CD4-positive, alpha-beta T cell (primary cell): ENCODE results near the gene YKT6. TPM values are rescaled to one million over a fixed set of nuclear protein-coding genes. Genes with fewer than 3 reads are reported as not detected.
"Not testable (repeated sequence)": the region's sequence is repeated elsewhere in the genome, so short reads cannot be mapped to it uniquely, and the experiment has no call there.

ENCODE experiments used
- ATAC-seq: fragments of 200-7000 bp; cut with Tn5 transposase; one replicate; pipeline ENCODE4 v1.10.0; 2022; ENCODE audit warnings: mild to moderate bottlenecking; ENCODE audit not compliant: poor library complexity
- CTCF ChIA-PET: fragments of 350-600 bp; sonication (Branson Sonifier 250); formaldehyde crosslinking; loops from one replicate; lab custom pipeline; 2021; ENCODE audit warnings: antibody characterized with exemption, inconsistent platforms; lab: Charles Lee
- POLR2A ChIA-PET: fragments of 350-600 bp; sonication (Branson Sonifier 250); formaldehyde crosslinking; loops from one replicate; lab custom pipeline; 2021; ENCODE audit warnings: antibody characterized with exemption, inconsistent platforms; lab: Charles Lee
- DNase-seq, 14 experiments: peaks; one replicate each; pipeline ENCODE4 v3.0.0-alpha.2; 2013 to 2020; ENCODE audit warnings: mixed read lengths in 2 of 14
- H3K27ac ChIP-seq, 2 donors: one replicate each; pipeline versions ENCODE4 v1.5.1 to v1.7.0; 2013; ENCODE audit warnings: low read length in 2 of 2, low read depth in 1 of 2, mild to moderate bottlenecking in 1 of 2
- H3K27me3 ChIP-seq, 2 experiments: 1 replicate in 1 of 2; 2 replicates in 1 of 2; pipeline versions ENCODE4 v1.6.1 to v1.7.0; 2013; ENCODE audit warnings: low read length in 2 of 2, control low read depth in 1 of 2, mild to moderate bottlenecking in 1 of 2, moderate library complexity in 1 of 2; ENCODE audit not compliant: insufficient read depth in 2 of 2, control insufficient read depth in 1 of 2
- H3K36me3 ChIP-seq: one replicate; pipeline ENCODE4 v1.6.1; 2013; ENCODE audit warnings: low read length, control low read depth; ENCODE audit not compliant: insufficient read depth
- H3K4me1 ChIP-seq: one replicate; pipeline ENCODE4 v1.6.1; 2013; ENCODE audit warnings: low read length, control low read depth; ENCODE audit not compliant: insufficient read depth
- H3K4me3 ChIP-seq: one replicate; pipeline ENCODE4 v1.5.1; 2013; ENCODE audit warnings: mild to moderate bottlenecking, low read length, moderate library complexity
- H3K9me3 ChIP-seq, 2 experiments: 1 replicate in 1 of 2; 2 replicates in 1 of 2; pipeline versions ENCODE4 v1.6.1 to v1.7.0; 2013; ENCODE audit warnings: low read length in 2 of 2, mild to moderate bottlenecking in 2 of 2, control low read depth in 1 of 2, moderate library complexity in 1 of 2; ENCODE audit not compliant: control insufficient read depth in 1 of 2, insufficient read depth in 1 of 2
- H3K27ac Mint-ChIP-seq: one replicate; pipeline ENCODE4 v1.8.0; 2020; ENCODE audit warnings: mixed read lengths
- H3K27me3 Mint-ChIP-seq: one replicate; pipeline ENCODE4 v1.8.0; 2021; ENCODE audit warnings: mixed read lengths
- H3K36me3 Mint-ChIP-seq: one replicate; pipeline ENCODE4 v1.8.0; 2021; ENCODE audit warnings: low read depth, mixed read lengths
- H3K4me1 Mint-ChIP-seq: one replicate; pipeline ENCODE4 v1.8.0; 2021; ENCODE audit warnings: low read depth, mixed read lengths
- H3K4me3 Mint-ChIP-seq: one replicate; pipeline ENCODE4 v1.8.0; 2020; ENCODE audit warnings: mild to moderate bottlenecking, mixed read lengths
- H3K9me3 Mint-ChIP-seq: one replicate; pipeline ENCODE4 v1.8.0; 2020; ENCODE audit warnings: mixed read lengths
- CTCF ChIP-seq: fragments of 200-600 bp; IDR thresholded peaks from one replicate; pipeline ENCODE4 v1.8.0; 2022; ENCODE audit warnings: antibody characterized with exemption, mild to moderate bottlenecking
- intact Hi-C, 2 experiments: fragments of 100-400 bp; cut with DNase I in 1 of 2; cut with micrococcal nuclease in 1 of 2; formaldehyde crosslinking; loops; one replicate each; pipeline versions ENCODE4 v1.15.1 to v1.9.0; 2023 to 2025; cut with DNase I, micrococcal nuclease
- total RNA-seq, 174 experiments: library from RNA in 2 of 174; stranded (reverse) in 2 of 174; gene quantifications; one replicate each; pipeline ENCODE4 v1.2.3 and lab custom pipeline; 2021 to 2026

Gene YKT6
- total RNA-seq, 2 experiments from 2014 or later: 85.0 to 86.4 TPM

- ATAC-seq: no peak
- Histone ChIP-seq H3K36me3 (no peaks in the 10 kb centered on the region), H3K4me3 (no peak overlapping the region), H3K27ac (no peak overlapping the region), H3K27me3 (no peaks in the 10 kb centered on the region), H3K9me3 (peaks cover 0 to 3% of the 10 kb centered on the region in 2 experiments), H3K4me1 (no peaks in the 10 kb centered on the region)
- peaks cover 5% of the 10 kb centered on the region for H3K4me1 Mint-ChIP-seq
- H3K9me3 Mint-ChIP-seq: no peaks in the 10 kb centered on the region
- H3K27me3 Mint-ChIP-seq: no peaks in the 10 kb centered on the region
- intact Hi-C loops: no loop called here
- DNase-seq: no peak
- H3K27ac Mint-ChIP-seq: no peak overlapping the region
- ChIA-PET CTCF (no interaction called here), POLR2A (no interaction called here)
- H3K4me3 Mint-ChIP-seq: no peak overlapping the region
- H3K36me3 Mint-ChIP-seq: no peaks in the 10 kb centered on the region
- no peak for TF ChIP-seq CTCF
Observed at GRCh38 chr7:44167920-44168319, 32.9 kb upstream of the YKT6 start.

- H3K27ac ChIP-seq, H3K36me3 Mint-ChIP-seq, H3K4me1 ChIP-seq, CTCF ChIA-PET, H3K9me3 Mint-ChIP-seq, DNase-seq, H3K4me1 Mint-ChIP-seq, ATAC-seq, H3K4me3 ChIP-seq, H3K27me3 ChIP-seq, H3K9me3 ChIP-seq, intact Hi-C loops, H3K27ac Mint-ChIP-seq, H3K4me3 Mint-ChIP-seq, POLR2A ChIA-PET, H3K36me3 ChIP-seq: not testable (repeated sequence)
- peaks cover 19% of the 10 kb centered on the region for H3K27me3 Mint-ChIP-seq
Observed at GRCh38 chr7:44171901-44172300, 28.9 kb upstream of the YKT6 start.

- Histone ChIP-seq H3K27ac (no peak overlapping the region), H3K4me1 (no peaks in the 10 kb centered on the region), H3K36me3 (no peaks in the 10 kb centered on the region), H3K9me3 (peaks cover 0 to 3% of the 10 kb centered on the region in 2 experiments), H3K4me3 (no peak overlapping the region), H3K27me3 (peaks cover 0 to 4% of the 10 kb centered on the region in 2 experiments)
- Mint-ChIP-seq H3K27me3 (peaks cover 23% of the 10 kb centered on the region), H3K4me3 (no peak overlapping the region), H3K9me3 (no peaks in the 10 kb centered on the region), H3K27ac (no peak overlapping the region), H3K4me1 (peaks cover 5% of the 10 kb centered on the region), H3K36me3 (no peaks in the 10 kb centered on the region)
- no peak for TF ChIP-seq CTCF
- intact Hi-C loops: no loop called here
- DNase-seq (peak in 1 of 14 experiments; percentile 1), ATAC-seq (no peak)
- ChIA-PET CTCF (no interaction called here), POLR2A (no interaction called here)
Observed at GRCh38 chr7:44172352-44172751, 28.4 kb upstream of the YKT6 start.

- intact Hi-C loops: no loop called here
- no peak overlapping the region for H3K4me3 Mint-ChIP-seq
- ChIA-PET POLR2A (no interaction called here), CTCF (no interaction called here)
- Histone ChIP-seq H3K27me3 (peaks cover 2 to 7% of the 10 kb centered on the region in 2 experiments), H3K27ac (no peak overlapping the region), H3K4me3 (no peak overlapping the region), H3K4me1 (no peaks in the 10 kb centered on the region), H3K36me3 (no peaks in the 10 kb centered on the region), H3K9me3 (peaks cover 0 to 3% of the 10 kb centered on the region in 2 experiments)
- TF ChIP-seq CTCF: no peak
- H3K27me3 Mint-ChIP-seq: peaks cover 26% of the 10 kb centered on the region
- no peaks in the 10 kb centered on the region for H3K9me3 Mint-ChIP-seq
- peaks cover under 1% of the 10 kb centered on the region for H3K4me1 Mint-ChIP-seq
- no peak overlapping the region for H3K27ac Mint-ChIP-seq
- no peaks in the 10 kb centered on the region for H3K36me3 Mint-ChIP-seq
- DNase-seq (no peak), ATAC-seq (no peak)
Observed at GRCh38 chr7:44172803-44173424, 27.9 kb upstream of the YKT6 start.
